ENCODE results near the gene AKIRIN2.

Gene AKIRIN2

DNA sequence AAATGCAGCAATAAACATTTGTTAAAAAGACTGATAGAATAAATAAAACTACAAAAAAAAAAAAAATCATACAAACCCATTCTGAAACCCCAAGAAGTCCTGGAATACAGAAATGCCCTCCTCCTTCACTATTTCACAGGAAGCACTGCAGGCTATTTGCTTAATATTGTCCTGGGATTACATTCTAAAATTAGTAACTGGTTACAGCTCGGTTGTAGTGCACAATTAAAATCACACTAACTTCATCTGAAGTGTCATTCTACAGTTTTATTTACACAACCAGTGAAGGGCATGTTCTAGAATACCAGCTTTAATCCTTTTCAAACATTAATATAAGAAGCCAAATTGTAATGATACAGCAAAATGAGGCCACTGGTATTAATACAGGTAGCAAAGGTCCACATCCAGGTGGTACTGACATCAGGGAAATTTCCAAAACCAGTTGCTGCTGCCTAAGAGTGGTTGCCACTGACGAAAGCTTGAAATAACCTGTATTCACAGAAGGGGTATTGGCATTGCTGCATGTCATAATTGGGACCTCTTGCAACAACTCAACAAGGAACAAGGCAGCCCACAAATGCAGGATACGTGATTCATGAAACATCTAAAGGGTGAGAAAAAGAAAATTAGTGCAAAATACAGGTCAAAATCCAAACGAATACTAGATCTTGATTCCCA is 26.9 kb downstream of the AKIRIN2 start:
- no peak for DNase-seq (ENCODE audit: extremely low read depth, low read depth)
- TF ChIP-seq, protein P1, sequence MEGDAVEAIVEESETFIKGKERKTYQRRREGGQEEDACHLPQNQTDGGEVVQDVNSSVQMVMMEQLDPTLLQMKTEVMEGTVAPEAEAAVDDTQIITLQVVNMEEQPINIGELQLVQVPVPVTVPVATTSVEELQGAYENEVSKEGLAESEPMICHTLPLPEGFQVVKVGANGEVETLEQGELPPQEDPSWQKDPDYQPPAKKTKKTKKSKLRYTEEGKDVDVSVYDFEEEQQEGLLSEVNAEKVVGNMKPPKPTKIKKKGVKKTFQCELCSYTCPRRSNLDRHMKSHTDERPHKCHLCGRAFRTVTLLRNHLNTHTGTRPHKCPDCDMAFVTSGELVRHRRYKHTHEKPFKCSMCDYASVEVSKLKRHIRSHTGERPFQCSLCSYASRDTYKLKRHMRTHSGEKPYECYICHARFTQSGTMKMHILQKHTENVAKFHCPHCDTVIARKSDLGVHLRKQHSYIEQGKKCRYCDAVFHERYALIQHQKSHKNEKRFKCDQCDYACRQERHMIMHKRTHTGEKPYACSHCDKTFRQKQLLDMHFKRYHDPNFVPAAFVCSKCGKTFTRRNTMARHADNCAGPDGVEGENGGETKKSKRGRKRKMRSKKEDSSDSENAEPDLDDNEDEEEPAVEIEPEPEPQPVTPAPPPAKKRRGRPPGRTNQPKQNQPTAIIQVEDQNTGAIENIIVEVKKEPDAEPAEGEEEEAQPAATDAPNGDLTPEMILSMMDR (IDR thresholded peaks at IDR 0.05; ENCODE audit: low read depth, low read length, missing control alignments) = no peak
- H3K4me3 ChIP-seq (replicated peaks; ENCODE audit: low read depth, low read length) = no peak overlapping the region

DNA sequence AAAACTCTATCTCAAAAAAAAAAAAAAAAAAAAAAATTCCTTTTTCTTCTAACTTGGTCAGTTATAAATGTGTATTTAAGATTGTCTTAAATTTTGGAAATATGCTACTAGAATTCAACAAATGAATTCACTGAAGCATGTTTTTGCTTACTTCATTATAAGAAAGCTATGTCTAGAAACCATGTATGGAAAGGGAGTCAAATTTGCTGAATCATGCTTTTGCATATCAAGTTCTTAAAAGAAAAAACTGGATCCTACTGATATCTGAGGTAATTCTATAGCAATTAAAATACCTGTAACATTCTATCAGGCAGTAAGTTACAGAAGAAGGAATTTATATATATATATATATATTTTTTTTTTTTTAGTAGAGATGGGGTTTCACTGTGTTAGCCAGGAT is 27.7 kb downstream of the AKIRIN2 start:
- TF ChIP-seq, protein P1 (IDR thresholded peaks at IDR 0.05; ENCODE audit: low read depth, low read length, missing control alignments) = no peak
- DNase-seq (ENCODE audit: extremely low read depth, low read depth) = no peak
- H3K4me3 ChIP-seq (replicated peaks; ENCODE audit: low read depth, low read length) = no peak overlapping the region

DNA sequence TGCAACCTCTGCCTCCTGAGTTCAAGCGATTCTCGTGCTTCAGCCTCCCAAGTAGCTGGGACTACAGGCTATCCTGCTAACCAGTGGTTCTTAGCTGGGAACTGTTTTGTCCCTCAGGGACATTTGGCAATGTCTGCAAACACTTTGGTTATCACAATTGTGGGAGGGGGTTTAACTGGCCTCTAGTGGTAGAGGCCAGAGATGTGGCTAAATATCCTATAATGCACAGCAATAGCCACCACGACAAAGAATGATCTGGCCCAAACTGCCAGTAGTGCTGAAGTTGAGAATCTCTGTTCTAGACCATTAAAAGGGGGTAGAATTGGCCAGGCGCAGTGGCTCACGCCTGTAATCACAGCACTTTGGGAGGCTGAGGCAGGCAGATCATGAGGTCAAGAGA is 28.8 kb downstream of the AKIRIN2 start:
- DNase-seq (ENCODE audit: extremely low read depth, low read depth) = no peak
- no peak overlapping the region for H3K4me3 ChIP-seq (replicated peaks; ENCODE audit: low read depth, low read length)
- TF ChIP-seq, protein P1 (IDR thresholded peaks at IDR 0.05; ENCODE audit: low read depth, low read length, missing control alignments) = no peak

DNA sequence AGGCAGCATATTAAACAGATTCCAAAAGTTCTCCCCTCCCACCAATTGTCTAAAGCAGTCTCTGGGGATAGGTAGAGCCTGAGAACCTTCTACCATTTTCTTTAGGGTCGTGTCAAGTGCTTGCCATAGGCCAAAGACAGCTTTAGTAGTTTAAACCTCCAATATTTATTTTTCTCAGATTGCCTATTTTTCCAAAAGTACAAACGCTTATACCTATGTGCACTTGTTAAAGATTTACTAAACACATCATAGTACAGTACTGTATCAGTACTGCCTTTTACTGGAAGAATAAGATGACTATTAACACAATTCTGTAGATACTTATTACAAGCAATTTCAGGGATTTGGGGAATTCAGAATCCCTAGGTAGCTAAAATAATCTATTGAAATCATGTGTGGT is 29.4 kb downstream of the AKIRIN2 start:
- TF ChIP-seq, protein P1 (IDR thresholded peaks at IDR 0.05; ENCODE audit: low read depth, low read length, missing control alignments) = no peak

DNA sequence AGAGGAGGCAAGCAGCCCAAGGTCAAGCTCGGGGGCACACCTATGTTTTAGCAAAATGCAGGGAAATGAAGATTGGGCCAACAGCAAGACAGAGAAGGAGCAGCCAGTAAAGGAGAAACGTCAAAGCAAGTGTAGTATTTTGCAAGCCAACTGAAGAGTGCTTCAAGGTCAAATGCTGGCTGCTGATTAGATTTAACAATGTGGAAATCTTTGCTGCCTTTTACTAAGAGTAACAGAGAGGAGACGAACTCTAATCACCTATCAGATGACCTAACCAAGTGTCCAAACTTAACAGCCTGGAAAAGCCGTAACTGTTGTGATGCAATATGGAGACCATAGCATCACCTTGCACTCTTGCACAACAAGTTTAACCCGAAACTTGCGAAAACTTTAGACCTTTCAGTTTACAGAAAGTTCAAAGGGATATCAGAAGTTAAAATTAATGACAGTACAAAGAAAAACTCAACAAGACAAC is 30.4 kb downstream of the AKIRIN2 start:
- TF ChIP-seq, protein P1 (IDR thresholded peaks at IDR 0.05; ENCODE audit: low read depth, low read length, missing control alignments) = no peak
- no peak overlapping the region for H3K4me3 ChIP-seq (replicated peaks; ENCODE audit: low read depth, low read length)
- DNase-seq (ENCODE audit: extremely low read depth, low read depth) = no peak

More for the DNA sequence above, 29.4 kb downstream of the AKIRIN2 start:
- no peak for DNase-seq (ENCODE audit: extremely low read depth, low read depth)
- no peak overlapping the region for H3K4me3 ChIP-seq (replicated peaks; ENCODE audit: low read depth, low read length)

DNA sequence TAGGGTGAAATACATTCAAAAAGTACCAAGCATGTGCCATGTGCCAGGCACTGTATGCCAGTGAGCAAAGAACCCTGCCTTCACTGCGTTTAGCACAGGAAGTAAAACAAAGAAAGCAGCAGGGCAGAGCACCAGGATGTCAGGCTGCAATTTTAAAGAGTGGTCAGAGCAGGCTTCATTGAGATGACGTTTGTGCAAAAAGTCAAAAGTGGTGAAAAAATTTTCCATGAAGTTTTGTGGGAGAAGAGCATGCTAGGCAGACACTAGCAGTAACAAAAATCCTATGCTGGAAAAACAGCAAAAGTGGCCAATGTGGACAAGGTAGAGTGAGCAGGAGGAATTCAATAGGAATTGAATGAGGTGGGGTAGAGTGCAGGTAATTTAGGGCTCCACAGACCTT is 31.3 kb downstream of the AKIRIN2 start:
- no peak overlapping the region for H3K4me3 ChIP-seq (replicated peaks; ENCODE audit: low read depth, low read length)
- TF ChIP-seq, protein P1 (IDR thresholded peaks at IDR 0.05; ENCODE audit: low read depth, low read length, missing control alignments) = no peak
- DNase-seq (ENCODE audit: extremely low read depth, low read depth) = no peak

DNA sequence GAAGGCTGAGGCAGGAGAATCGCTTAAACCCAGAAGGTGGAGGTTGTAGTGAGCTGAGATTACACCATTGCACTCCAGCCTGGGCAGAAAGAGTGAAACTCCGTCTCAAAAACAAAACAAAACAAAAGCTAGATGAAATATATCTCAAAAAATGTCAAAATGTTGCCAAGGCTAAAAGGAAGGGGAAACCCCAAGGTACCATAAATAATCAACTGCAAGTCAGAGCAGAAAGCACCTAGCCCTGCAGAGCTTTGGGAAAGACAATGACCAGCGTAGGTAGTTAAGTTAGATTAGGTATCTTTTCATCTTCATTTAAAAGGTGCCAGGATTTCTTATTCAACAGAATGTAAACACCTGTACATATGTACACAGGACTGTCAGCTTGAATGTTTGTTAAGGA is 33.0 kb downstream of the AKIRIN2 start:
- no peak for DNase-seq (ENCODE audit: extremely low read depth, low read depth)
- H3K4me3 ChIP-seq (replicated peaks; ENCODE audit: low read depth, low read length) = no peak overlapping the region
- TF ChIP-seq, protein P1 (IDR thresholded peaks at IDR 0.05; ENCODE audit: low read depth, low read length, missing control alignments) = no peak

Measured in HFF-Myc (cell line).